ENCODE data around the gene CLDN10.

- no peak for TF ChIP-seq CTCF (IDR thresholded peaks at IDR 0.05; ENCODE audit: extremely low read depth in 1 of 2, insufficient read depth in 1 of 2, low read depth in 1 of 2, low read length in 2 of 2)
- TF ChIP-seq POLR2A (IDR thresholded peaks at IDR 0.05; ENCODE audit: low read depth, low read length), result no peak
- TF ChIP-seq EZH2 (IDR thresholded peaks at IDR 0.05; ENCODE audit: borderline replicate concordance, low read depth, low read length, severe bottlenecking), result no peak
- no peak for TF ChIP-seq GATA2 (IDR thresholded peaks at IDR 0.05; ENCODE audit: insufficient read depth, insufficient read length, low read depth, low read length)
- no peak for TF ChIP-seq JUN (IDR thresholded peaks at IDR 0.05; ENCODE audit: borderline replicate concordance, insufficient read depth, insufficient read length, low read depth)
Observed at GRCh38 chr13:95512957-95513356, 39.6 kb upstream of the CLDN10 start.

All from endothelial cell of umbilical vein (primary cell).